H54 (cell line): Measurements from ENCODE around the gene RDH14.
A peak's percentile ranks its signal among the peaks of the same experiment; 100 is the strongest.

Experiments used
- DNase-seq: peaks from one replicate; pipeline ENCODE4 v3.0.0; 2011; ENCODE audit warnings: low spot score, mixed read lengths; ENCODE audit not compliant: insufficient read length
- FAIRE-seq: peaks from 3 replicates; lab custom pipeline; 2011; peaks lifted over from hg19 to GRCh38; lab: Jason Lieb, UNC
- POLR2A ChIP-seq: IDR thresholded peaks from 2 replicates; pipeline ENCODE4 v1.6.1; 2011; ENCODE audit warnings: low read depth, mild to moderate bottlenecking, low read length

The RDH14 gene

DNA sequence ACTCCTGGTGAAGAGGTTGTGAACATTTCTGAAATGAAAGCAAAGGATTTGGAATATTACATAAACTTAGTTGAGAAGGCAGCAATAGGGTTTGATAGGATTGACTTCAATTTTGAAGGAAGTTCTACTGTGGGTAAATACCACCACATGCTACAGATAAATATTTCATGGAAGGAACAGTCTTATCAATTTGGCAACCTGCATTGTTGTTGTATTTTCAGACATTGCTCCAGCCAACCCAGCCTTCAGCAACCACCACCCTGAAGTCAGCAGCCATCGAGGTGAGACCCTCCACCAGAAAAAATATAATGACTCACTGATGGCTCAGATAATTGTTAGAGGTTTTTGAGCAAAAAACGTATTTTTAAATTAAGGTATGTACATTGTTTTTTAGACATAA is 10.0 kb downstream of the RDH14 start:
- FAIRE-seq (no peak), DNase-seq (no peak)
- TF ChIP-seq POLR2A, result no peak

DNA sequence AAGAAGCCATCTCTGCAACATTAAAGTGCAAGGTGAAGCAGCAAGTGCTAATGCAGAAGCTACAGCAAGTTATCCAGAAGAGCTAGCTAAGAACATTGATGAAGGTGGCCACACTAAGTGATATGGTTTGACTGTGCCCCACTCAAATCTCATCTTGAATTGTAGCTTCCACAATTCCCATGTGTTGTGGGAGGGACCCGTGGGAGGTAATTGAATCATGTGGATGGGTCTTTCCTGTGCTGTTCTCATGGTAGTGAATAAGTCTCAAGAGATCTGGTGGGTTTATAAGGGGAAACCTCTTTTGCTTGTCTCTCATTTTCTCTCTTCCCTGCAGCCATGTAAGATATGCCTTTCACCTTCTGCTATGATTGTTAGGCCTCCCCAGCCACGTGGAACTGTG is 11.4 kb downstream of the RDH14 start:
- DNase-seq (no peak), FAIRE-seq (no peak)
- no peak for TF ChIP-seq POLR2A

DNA sequence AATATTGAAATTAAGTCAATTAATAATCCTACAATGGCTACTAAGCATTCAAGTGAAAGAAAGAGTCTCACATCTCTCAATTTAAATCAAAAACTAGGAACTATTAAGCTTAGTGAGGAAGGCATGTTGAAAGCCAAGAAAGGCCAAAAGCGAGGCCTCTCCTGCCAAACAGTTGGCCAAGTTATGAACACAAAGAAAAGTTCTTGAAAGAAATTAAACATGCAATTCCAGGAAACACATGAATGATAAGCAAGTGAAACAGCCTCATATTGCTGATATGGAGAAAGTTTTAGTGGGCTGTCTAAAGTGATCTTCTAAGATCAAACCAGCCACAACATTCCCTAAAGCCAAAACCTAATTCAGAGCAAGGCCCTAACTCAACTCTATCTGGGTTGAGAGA is 11.8 kb downstream of the RDH14 start:
- TF ChIP-seq POLR2A, result no peak
- FAIRE-seq, result no peak
- no peak for DNase-seq

DNA sequence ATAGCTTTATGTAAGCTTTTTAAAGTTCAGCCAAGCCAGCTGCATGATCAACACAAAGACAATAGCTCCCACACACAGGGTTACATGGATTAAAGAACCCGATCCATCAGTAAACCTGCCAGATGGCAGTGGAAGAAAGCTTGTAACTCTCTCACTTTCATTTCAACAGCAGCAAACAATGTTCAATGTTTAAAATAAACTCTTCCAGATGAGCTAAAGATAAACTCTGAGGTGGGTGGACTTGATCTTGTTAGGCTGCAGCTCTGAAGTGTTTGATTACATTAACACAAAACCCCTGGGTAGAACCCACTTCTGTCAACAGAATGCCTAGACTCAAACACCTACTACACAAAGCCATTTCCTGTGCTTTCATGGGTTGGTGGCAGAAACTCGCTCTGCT is 13.9 kb downstream of the RDH14 start:
- no peak for FAIRE-seq
- no peak for DNase-seq
- no peak for TF ChIP-seq POLR2A

DNA sequence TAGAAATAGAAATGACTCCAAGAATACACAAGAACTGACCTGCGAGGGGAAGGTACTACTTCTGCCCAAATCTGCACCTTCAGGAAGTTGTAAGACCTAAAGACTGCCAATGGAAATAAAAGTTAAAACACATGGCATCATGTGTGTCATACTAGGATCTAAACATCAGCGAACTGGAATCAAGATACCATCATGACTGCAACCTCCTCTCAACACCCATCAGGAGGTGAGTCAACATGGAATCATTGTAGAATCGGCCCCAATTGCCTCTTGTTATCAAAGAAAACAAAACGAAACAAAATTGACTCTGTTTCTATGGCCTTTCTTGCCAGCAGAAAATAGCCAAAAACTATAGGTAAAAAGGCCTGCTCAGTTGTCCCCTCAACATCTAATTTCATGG is 15.1 kb downstream of the RDH14 start:
- FAIRE-seq (peak; percentile 93), DNase-seq (no peak)
- no peak for TF ChIP-seq POLR2A

DNA sequence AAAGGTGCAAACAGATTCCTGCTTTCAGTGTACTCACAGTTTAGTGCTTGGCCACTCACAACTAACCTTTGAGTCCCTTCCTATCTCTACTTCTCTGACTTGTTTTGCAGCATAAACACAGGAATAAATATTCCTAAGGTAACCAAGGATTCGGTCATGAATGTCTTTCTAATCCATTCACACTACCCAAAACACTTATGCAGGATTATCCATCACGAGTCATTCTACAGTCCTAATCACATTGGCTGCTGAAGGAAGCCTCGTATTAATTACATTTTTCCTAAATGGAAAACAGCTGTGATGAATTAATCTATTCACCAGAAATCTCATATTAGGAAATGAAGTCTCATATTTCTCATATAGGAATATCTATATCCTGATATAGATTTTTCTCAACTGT is 16.3 kb downstream of the RDH14 start:
- FAIRE-seq (no peak), DNase-seq (no peak)
- no peak for TF ChIP-seq POLR2A

DNA sequence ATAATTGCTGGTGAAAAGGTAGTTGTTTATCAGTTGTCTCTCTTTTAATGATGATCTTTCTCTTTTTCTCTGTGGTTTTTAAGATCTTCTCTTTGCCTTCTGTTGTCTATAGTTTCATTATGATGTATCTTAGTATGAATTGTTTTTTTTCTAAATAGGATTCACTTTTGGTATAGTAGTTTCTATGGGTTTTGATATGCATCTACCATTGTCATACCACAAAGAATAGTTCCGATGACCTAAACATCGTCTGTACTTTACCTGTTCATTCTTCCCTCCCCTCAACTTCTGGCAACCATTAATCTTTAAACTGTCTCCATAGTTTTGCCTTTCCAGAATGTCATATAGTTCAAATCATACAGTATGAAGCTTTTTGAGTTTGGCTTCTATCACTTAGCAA is 19.6 kb downstream of the RDH14 start:
- FAIRE-seq (no peak), DNase-seq (no peak)
- TF ChIP-seq POLR2A, result no peak

DNA sequence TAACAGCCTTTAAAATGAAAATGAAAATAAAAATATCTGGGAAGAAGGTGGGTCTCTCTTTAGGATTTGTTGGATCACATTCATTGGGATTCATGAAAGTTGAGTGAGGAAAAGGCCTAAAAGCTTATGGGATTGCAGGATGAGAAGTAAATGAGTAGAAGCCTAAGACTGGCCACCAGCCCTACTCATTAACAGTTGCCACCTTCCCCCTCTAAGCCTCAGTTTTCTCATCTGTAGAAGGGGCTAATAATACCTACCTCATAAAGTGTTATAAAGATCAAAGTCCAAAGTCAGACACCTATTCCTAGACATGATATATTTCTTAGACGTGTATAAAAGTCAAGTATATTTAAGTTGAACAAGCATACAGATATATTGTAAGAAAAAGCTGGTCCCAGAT is 23.8 kb downstream of the RDH14 start:
- no peak for TF ChIP-seq POLR2A
- DNase-seq, result no peak
- FAIRE-seq, result peak; percentile 20

DNA sequence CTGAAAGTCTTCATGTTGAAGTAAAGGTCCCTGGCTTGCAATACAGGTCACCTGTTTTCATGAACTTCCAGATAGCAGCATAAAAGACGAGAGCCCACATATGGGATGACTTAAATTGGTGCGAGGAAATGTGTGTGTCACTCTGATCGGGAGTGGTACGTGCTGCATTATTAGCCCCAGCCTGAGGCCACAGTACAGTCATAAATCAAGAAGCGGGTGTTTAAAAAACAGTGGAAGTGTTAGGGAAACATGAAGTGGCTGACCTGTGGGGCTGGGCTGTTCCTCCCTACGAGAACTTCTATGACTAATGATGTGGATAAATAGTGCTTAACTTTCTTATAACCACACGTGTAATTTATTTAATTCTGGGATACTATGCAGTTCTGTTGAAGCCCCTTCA is 24.4 kb downstream of the RDH14 start:
- peak; percentile 93 for FAIRE-seq
- TF ChIP-seq POLR2A, result no peak
- DNase-seq, result no peak

DNA sequence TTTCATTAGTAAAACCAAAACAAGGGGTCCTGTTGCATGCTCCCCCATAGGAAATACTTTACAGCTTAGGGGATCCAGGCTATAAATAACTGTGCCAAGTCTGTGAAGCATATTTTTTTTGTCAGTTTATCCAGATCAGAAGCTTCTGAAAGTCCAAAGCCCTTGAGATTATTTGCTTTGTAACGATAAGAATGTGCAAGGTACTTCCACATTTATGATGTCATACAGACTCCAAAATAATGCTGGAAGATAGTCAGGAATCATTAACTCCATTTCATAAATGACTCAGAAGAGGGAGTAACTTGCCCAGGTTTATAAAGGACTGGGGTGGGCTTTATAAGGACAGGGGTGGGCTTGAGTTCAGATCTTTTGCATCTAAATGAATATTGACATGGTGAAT is 29.3 kb downstream of the RDH14 start:
- FAIRE-seq, result no peak
- no peak for DNase-seq
- TF ChIP-seq POLR2A, result no peak

DNA sequence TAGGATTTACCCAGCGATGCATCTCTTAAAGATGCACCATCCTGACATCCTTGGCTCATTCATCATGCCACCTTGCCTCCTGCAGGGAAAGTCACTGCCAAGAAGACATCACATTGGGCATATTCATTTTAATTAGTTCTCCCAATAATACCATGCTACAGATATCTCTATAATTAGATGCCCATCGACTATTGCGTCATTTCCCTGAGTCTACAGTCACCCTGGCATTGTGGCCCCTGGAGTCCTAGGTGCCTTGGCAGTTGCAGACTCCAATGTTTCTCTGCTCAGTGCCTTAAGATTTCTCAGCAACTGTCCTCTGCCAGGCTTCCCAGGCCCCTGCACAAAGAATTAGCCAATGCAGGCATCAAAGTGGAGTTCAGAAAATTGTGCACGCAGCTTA is 32.6 kb downstream of the RDH14 start:
- no peak for FAIRE-seq

DNA sequence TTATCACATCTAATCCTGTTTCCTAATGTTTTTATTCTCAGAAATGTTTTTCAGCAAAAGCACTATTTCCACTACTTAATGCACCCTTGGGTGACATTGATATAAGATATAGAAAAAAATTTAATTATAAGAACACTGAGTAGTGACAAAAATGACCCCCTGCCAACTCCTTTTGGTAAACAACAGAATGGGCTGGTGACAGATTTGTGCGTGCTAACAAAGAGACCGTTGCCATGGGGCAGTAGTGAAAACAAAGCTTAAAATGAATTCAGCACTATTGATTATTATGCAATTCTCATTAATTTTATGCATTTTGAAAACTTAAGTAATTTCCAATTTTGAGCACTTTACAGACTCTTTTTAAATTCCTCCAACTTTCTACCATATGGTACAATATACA is 33.1 kb downstream of the RDH14 start:
- FAIRE-seq (no peak), DNase-seq (no peak)
- TF ChIP-seq POLR2A, result no peak

More for the DNA sequence above, 32.6 kb downstream of the RDH14 start:
- DNase-seq, result no peak
- no peak for TF ChIP-seq POLR2A

DNA sequence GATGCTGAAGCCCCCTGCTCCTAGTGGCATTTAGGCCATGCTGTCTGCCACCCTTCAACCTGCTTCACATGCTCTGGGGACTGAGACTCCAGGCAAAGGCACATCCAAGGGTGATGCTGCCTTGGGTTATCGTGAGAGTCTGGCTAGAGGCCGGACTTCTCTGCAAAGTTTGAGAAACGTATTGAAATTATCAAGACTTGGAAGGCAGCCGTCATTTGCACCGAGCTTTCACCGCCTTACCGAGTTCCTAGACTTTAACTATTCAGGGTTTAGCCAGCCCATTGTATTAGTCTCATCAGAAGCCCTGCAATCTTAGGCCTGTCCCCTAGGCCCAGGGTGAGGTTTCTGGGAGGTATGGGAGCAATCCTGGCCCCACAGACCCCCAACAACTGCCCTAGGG is 34.0 kb downstream of the RDH14 start:
- no peak for TF ChIP-seq POLR2A
- DNase-seq (no peak), FAIRE-seq (no peak)

DNA sequence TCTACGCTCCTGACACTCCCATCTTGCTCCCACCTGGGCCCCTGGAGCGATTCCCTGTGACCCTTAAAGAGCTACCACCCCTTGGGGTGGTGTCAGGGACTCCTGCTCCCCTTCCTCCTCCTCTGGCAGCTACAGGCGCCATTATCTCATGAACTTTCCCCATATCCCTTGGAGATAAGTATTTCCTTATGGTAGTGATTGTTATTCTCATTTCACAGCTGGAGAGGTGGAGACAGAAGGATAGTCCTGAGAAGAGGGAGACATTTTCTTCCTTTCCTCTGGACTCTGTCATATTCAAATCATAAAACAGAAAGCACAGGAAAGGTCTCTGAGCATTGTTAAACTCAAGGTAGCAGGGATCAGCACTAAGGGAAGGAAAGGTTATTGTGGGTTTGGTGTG is 34.6 kb downstream of the RDH14 start:
- FAIRE-seq, result no peak
- TF ChIP-seq POLR2A, result no peak

DNA sequence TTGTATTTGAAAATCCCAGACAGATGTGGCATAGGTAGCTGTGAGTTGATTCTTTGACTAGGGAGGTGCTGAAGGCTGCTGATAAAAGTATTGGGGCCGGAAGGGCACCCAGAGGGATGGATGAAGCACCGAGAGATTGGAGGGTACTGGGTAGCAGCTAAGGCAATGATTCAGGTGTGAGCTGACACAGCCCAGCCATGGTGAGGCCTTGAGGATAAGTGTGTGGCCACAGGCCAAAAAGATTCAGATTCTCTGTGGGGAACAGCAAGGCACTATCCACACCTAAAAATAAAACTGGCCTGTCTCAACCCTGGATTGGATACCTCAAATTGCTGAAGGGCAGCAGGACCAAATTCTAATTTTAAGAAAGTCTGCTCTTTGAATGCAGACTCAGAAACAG is 35.2 kb downstream of the RDH14 start:
- DNase-seq (no peak), FAIRE-seq (no peak)
- no peak for TF ChIP-seq POLR2A

More for the DNA sequence above, 34.6 kb downstream of the RDH14 start:
- no peak for DNase-seq
